HG02642 (cell line): ENCODE data around the gene ATG9B.
A peak's percentile ranks its signal among the peaks of the same experiment; 100 is the strongest.

Experiments
- ATAC-seq: cut with Tn5 transposase; IDR thresholded peaks from one replicate; pipeline ENCODE4 v1.9.1; 2021; ENCODE audit warnings: mild to moderate bottlenecking; ENCODE audit not compliant: unreplicated experiment, poor library complexity

Gene ATG9B

GRCh38 chr7:151005566-151005965 is 18.7 kb downstream of the ATG9B start:
- no peak for ATAC-seq

- ATAC-seq = no peak
Observed at GRCh38 chr7:151003572-151003971, 20.7 kb downstream of the ATG9B start.

GRCh38 chr7:151001546-151001945 is 22.7 kb downstream of the ATG9B start:
- ATAC-seq = no peak

- no peak for ATAC-seq
Observed at GRCh38 chr7:151000897-151001495, 23.3 kb downstream of the ATG9B start.

GRCh38 chr7:150999497-151000230 is 24.6 kb downstream of the ATG9B start:
- ATAC-seq = no peak

- ATAC-seq = no peak
Observed at GRCh38 chr7:150999001-150999400, 25.3 kb downstream of the ATG9B start.

- ATAC-seq = no peak
Observed at GRCh38 chr7:150998341-150998740, 26.0 kb downstream of the ATG9B start.

GRCh38 chr7:150997817-150998216 is 26.5 kb downstream of the ATG9B start:
- ATAC-seq = no peak

- no peak for ATAC-seq
Observed at GRCh38 chr7:150997075-150997511, 27.2 kb downstream of the ATG9B start.

GRCh38 chr7:150996376-150997074 is 27.8 kb downstream of the ATG9B start:
- no peak for ATAC-seq

- no peak for ATAC-seq
Observed at GRCh38 chr7:150994838-150995510, 29.3 kb downstream of the ATG9B start.

GRCh38 chr7:150994141-150994837 is 30.0 kb downstream of the ATG9B start:
- ATAC-seq = no peak

- no peak for ATAC-seq
Observed at GRCh38 chr7:150993511-150993910, 30.8 kb downstream of the ATG9B start.

GRCh38 chr7:150992833-150993302 is 31.4 kb downstream of the ATG9B start:
- ATAC-seq = peak; percentile 59

- no peak for ATAC-seq
Observed at GRCh38 chr7:150992051-150992640, 32.1 kb downstream of the ATG9B start.

GRCh38 chr7:150990416-150991186 is 33.7 kb downstream of the ATG9B start, which contains the start of gene NOS3:
NOS3 (plus strand) TSS chr7:150991017; CDS start chr7:150993804, 2,787 bp downstream.
- ATAC-seq = no peak

GRCh38 chr7:150989456-150989855 is 34.8 kb downstream of the ATG9B start:
- ATAC-seq = no peak

GRCh38 chr7:150988230-150989226 is 35.8 kb downstream of the ATG9B start:
- no peak for ATAC-seq
